Neuronal stem cell (in vitro differentiated cells): ENCODE measurements around the gene PLXDC1.

Experiments used
- DNase-seq: peaks from one replicate; pipeline ENCODE4 v3.0.0-alpha.2; 2013; ENCODE audit warnings: low spot score
- H2AFZ ChIP-seq: one replicate; pipeline ENCODE4 v1.6.1; 2013; ENCODE audit warnings: mild to moderate bottlenecking, low read length, inconsistent platforms
- H2AK5ac ChIP-seq: 2 replicates; pipeline ENCODE4 v1.6.1; 2013; ENCODE audit warnings: low read depth, mild to moderate bottlenecking, inconsistent platforms, low read length, moderate library complexity, mixed read lengths
- H2BK120ac ChIP-seq: 2 replicates; pipeline ENCODE4 v1.6.1; 2013; ENCODE audit warnings: low read depth, mild to moderate bottlenecking, inconsistent platforms, low read length, moderate library complexity, mixed read lengths
- H2BK12ac ChIP-seq: one replicate; pipeline ENCODE4 v1.6.1; 2013; ENCODE audit warnings: low read length, inconsistent platforms
- H2BK15ac ChIP-seq: 2 replicates; pipeline ENCODE4 v1.6.1; 2013; ENCODE audit warnings: mild to moderate bottlenecking, low read length, inconsistent platforms, mixed read lengths
- H2BK5ac ChIP-seq: one replicate; pipeline ENCODE4 v1.6.1; 2013; ENCODE audit warnings: inconsistent platforms, mild to moderate bottlenecking, low read length, moderate library complexity
- H3K14ac ChIP-seq: one replicate; pipeline ENCODE4 v1.6.1; 2013; ENCODE audit warnings: low read length, inconsistent platforms
- H3K18ac ChIP-seq: 2 replicates; pipeline ENCODE4 v1.6.1; 2013; ENCODE audit warnings: low read length, inconsistent platforms
- H3K23ac ChIP-seq: 2 replicates; pipeline ENCODE4 v1.6.1; 2013; ENCODE audit warnings: low read depth, mild to moderate bottlenecking, mixed read lengths, low read length, inconsistent platforms; ENCODE audit not compliant: poor library complexity
- H3K27ac ChIP-seq: replicated peaks from 3 replicates; pipeline ENCODE4 v1.5.1; 2013; ENCODE audit warnings: low read length, inconsistent platforms
- H3K27me3 ChIP-seq, 3 experiments: 2 replicates each; pipeline ENCODE4 v1.6.1; 2013; ENCODE audit warnings: low read length in 3 of 3, mild to moderate bottlenecking in 2 of 3, inconsistent platforms in 1 of 3, low read depth in 1 of 3, mixed read lengths in 1 of 3, moderate library complexity in 1 of 3; ENCODE audit not compliant: control insufficient read depth in 3 of 3, insufficient read depth in 3 of 3
- H3K36me3 ChIP-seq, 2 donors: replicated peaks in 1 of 2; 2 replicates each; pipeline ENCODE4 v1.6.1; 2013; ENCODE audit warnings: low read length in 2 of 2; ENCODE audit not compliant: control insufficient read depth in 2 of 2, insufficient read depth in 2 of 2
- H3K4ac ChIP-seq: 2 replicates; pipeline ENCODE4 v1.6.1; 2013; ENCODE audit warnings: inconsistent platforms, mild to moderate bottlenecking, low read length, moderate library complexity
- H3K4me1 ChIP-seq, 2 donors: 1 replicate in 1 of 2; 2 replicates in 1 of 2; pipeline ENCODE4 v1.6.1; 2013; ENCODE audit warnings: low read length in 2 of 2, low read depth in 1 of 2; ENCODE audit not compliant: control insufficient read depth in 2 of 2, insufficient read depth in 1 of 2
- H3K4me2 ChIP-seq: one replicate; pipeline ENCODE4 v1.6.1; 2013; ENCODE audit warnings: mild to moderate bottlenecking, low read length, inconsistent platforms; ENCODE audit not compliant: insufficient read depth, poor library complexity, severe bottlenecking
- H3K4me3 ChIP-seq, 2 donors: 2 replicates each; pipeline ENCODE4 v1.5.1; 2013; ENCODE audit warnings: low read length in 2 of 2, mild to moderate bottlenecking in 2 of 2, inconsistent platforms in 1 of 2, moderate library complexity in 1 of 2
- H3K79me1 ChIP-seq: one replicate; pipeline ENCODE4 v1.6.1; 2013; ENCODE audit warnings: low read depth, mild to moderate bottlenecking, inconsistent platforms, low read length, moderate library complexity
- H3K9ac ChIP-seq: one replicate; pipeline ENCODE4 v1.6.1; 2013; ENCODE audit warnings: mild to moderate bottlenecking, low read depth, low read length, inconsistent platforms; ENCODE audit not compliant: poor library complexity
- H3K9me3 ChIP-seq, 2 donors: replicated peaks in 1 of 2; 2 replicates each; pipeline versions ENCODE3 to v1.6.1; 2013; ENCODE audit warnings: low read length in 2 of 2, mild to moderate bottlenecking in 2 of 2, inconsistent platforms in 1 of 2, low read depth in 1 of 2, mixed read lengths in 1 of 2, moderate library complexity in 1 of 2; ENCODE audit not compliant: control insufficient read depth in 2 of 2, insufficient read depth in 1 of 2
- H4K8ac ChIP-seq: one replicate; pipeline ENCODE4 v1.6.1; 2013; ENCODE audit warnings: low read depth, mild to moderate bottlenecking, inconsistent platforms, low read length, moderate library complexity
- H4K91ac ChIP-seq: one replicate; pipeline ENCODE4 v1.6.1; 2013; ENCODE audit warnings: low read length, low read depth, mild to moderate bottlenecking, inconsistent platforms; ENCODE audit not compliant: poor library complexity
- WGBS, 2 donors: extraction: QIAGEN DNeasy Blood & Tissue Kit; methylation state at CpG; one replicate each; pipeline ENCODE4 v1.1.7; 2013; ENCODE audit warnings: missing lambda C conversion rate in 2 of 2, mixed read lengths in 1 of 2; ENCODE audit not compliant: insufficient read length in 2 of 2, insufficient replicate concordance in 1 of 2; ENCODE audit errors: extremely low coverage in 2 of 2; 5-methylcytosine and 5-hydroxymethylcytosine counted together

Gene PLXDC1

GRCh38 chr17:39196241-39196807, 44.9 kb upstream of the PLXDC1 start:
- no peak overlapping the region for H3K14ac ChIP-seq
- H2BK5ac ChIP-seq: no peak overlapping the region
- H3K36me3 ChIP-seq: peaks cover 27 to 35% of the 10 kb centered on the region in 2 donors
- H3K9me3 ChIP-seq: peaks cover 0 to 2% of the 10 kb centered on the region in 2 donors
- H3K4me3 ChIP-seq: peak overlapping the region in 1 of 2 donors; percentile 77
- no peaks in the 10 kb centered on the region for H3K27me3 ChIP-seq
- H2BK120ac ChIP-seq: no peak overlapping the region
- no peak overlapping the region for H2AK5ac ChIP-seq
- H2BK15ac ChIP-seq: no peak overlapping the region
- WGBS, 2 donors: no CpG with 5 or more reads among the region's 8 CpGs
- H3K4me2 ChIP-seq: peak overlapping the region; percentile 91
- H3K27ac ChIP-seq: no peak overlapping the region
- H4K8ac ChIP-seq: no peak overlapping the region
- H4K91ac ChIP-seq: no peak overlapping the region
- H3K4ac ChIP-seq: no peak overlapping the region
- H3K79me1 ChIP-seq: peaks cover 18% of the 10 kb centered on the region
- H3K23ac ChIP-seq: peak overlapping the region; percentile 57
- H2AFZ ChIP-seq: no peak overlapping the region
- DNase-seq: no peak
- peaks cover 15 to 28% of the 10 kb centered on the region in 2 donors for H3K4me1 ChIP-seq
- H2BK12ac ChIP-seq: no peak overlapping the region
- H3K18ac ChIP-seq: no peak overlapping the region
- no peak overlapping the region for H3K9ac ChIP-seq

GRCh38 chr17:39195568-39196160, 44.2 kb upstream of the PLXDC1 start:
- Histone ChIP-seq H3K27ac (no peak overlapping the region), H3K14ac (no peak overlapping the region), H2BK12ac (no peak overlapping the region), H3K4me1 (peaks cover 9 to 28% of the 10 kb centered on the region in 2 donors), H2BK15ac (no peak overlapping the region), H2BK5ac (no peak overlapping the region), H3K27me3 (no peaks in the 10 kb centered on the region), H3K9ac (no peak overlapping the region), H2AFZ (no peak overlapping the region), H4K91ac (no peak overlapping the region), H3K36me3 (peaks cover 28 to 33% of the 10 kb centered on the region in 2 donors), H2AK5ac (peak overlapping the region; percentile 0), H3K18ac (no peak overlapping the region), H3K4me2 (peak overlapping the region; percentile 58), H3K79me1 (peaks cover 18% of the 10 kb centered on the region), H4K8ac (no peak overlapping the region), H2BK120ac (no peak overlapping the region), H3K9me3 (peaks cover 0 to 2% of the 10 kb centered on the region in 2 donors), H3K4me3 (peak overlapping the region in 1 of 2 donors; percentile 8), H3K23ac (no peak overlapping the region), H3K4ac (no peak overlapping the region)
- DNase-seq: no peak
- no CpG with 5 or more reads among the region's 8 CpGs for WGBS, 2 donors

- H3K27ac ChIP-seq: peak overlapping the region; percentile 69
- peak overlapping the region in 1 of 2 donors; percentile 18 for H3K4me3 ChIP-seq
- H2BK5ac ChIP-seq: no peak overlapping the region
- peaks cover 9 to 28% of the 10 kb centered on the region in 2 donors for H3K4me1 ChIP-seq
- peak overlapping the region; percentile 55 for H2BK15ac ChIP-seq
- H4K91ac ChIP-seq: no peak overlapping the region
- peak overlapping the region; percentile 61 for H3K18ac ChIP-seq
- no peak overlapping the region for H2AFZ ChIP-seq
- H2BK12ac ChIP-seq: peak overlapping the region; percentile 78
- H3K23ac ChIP-seq: no peak overlapping the region
- H3K14ac ChIP-seq: no peak overlapping the region
- H4K8ac ChIP-seq: no peak overlapping the region
- H3K4ac ChIP-seq: no peak overlapping the region
- WGBS, 2 donors: no CpG with 5 or more reads among the region's 10 CpGs
- peaks cover 0 to 2% of the 10 kb centered on the region in 2 donors for H3K9me3 ChIP-seq
- peak overlapping the region; percentile 64 for H3K9ac ChIP-seq
- peak overlapping the region; percentile 62 for H2AK5ac ChIP-seq
- peak overlapping the region; percentile 58 for H3K4me2 ChIP-seq
- H3K79me1 ChIP-seq: peaks cover 14% of the 10 kb centered on the region
- DNase-seq: peak; percentile 38
- no peaks in the 10 kb centered on the region for H3K27me3 ChIP-seq
- no peak overlapping the region for H2BK120ac ChIP-seq
- peaks cover 28 to 36% of the 10 kb centered on the region in 2 donors for H3K36me3 ChIP-seq
Observed at GRCh38 chr17:39194985-39195524, 43.6 kb upstream of the PLXDC1 start.
